HUES6 (cell line): ENCODE data around the gene KRT27.

ENCODE experiments used
- H3K27ac ChIP-seq: 2 replicates; pipeline ENCODE4 v1.7.0; 2013; ENCODE audit warnings: low read depth, mild to moderate bottlenecking, low read length, inconsistent platforms
- H3K27me3 ChIP-seq: 2 replicates; pipeline ENCODE4 v1.6.1; 2013; ENCODE audit warnings: low read length; ENCODE audit not compliant: control insufficient read depth, insufficient read depth
- H3K36me3 ChIP-seq: 2 replicates; pipeline ENCODE4 v1.6.1; 2013; ENCODE audit warnings: low read length; ENCODE audit not compliant: control insufficient read depth, insufficient read depth
- H3K4me1 ChIP-seq: 2 replicates; pipeline ENCODE4 v1.6.1; 2013; ENCODE audit warnings: low read length; ENCODE audit not compliant: control insufficient read depth, insufficient read depth
- H3K4me3 ChIP-seq: 2 replicates; pipeline ENCODE4 v1.5.1; 2013; ENCODE audit warnings: low read depth, low read length
- H3K9ac ChIP-seq: one replicate; pipeline ENCODE4 v1.6.1; 2013; ENCODE audit warnings: mild to moderate bottlenecking, low read length
- H3K9me3 ChIP-seq: 2 replicates; pipeline ENCODE4 v1.6.1; 2013; ENCODE audit warnings: low read depth, low read length; ENCODE audit not compliant: control insufficient read depth, insufficient read depth

Gene KRT27

DNA sequence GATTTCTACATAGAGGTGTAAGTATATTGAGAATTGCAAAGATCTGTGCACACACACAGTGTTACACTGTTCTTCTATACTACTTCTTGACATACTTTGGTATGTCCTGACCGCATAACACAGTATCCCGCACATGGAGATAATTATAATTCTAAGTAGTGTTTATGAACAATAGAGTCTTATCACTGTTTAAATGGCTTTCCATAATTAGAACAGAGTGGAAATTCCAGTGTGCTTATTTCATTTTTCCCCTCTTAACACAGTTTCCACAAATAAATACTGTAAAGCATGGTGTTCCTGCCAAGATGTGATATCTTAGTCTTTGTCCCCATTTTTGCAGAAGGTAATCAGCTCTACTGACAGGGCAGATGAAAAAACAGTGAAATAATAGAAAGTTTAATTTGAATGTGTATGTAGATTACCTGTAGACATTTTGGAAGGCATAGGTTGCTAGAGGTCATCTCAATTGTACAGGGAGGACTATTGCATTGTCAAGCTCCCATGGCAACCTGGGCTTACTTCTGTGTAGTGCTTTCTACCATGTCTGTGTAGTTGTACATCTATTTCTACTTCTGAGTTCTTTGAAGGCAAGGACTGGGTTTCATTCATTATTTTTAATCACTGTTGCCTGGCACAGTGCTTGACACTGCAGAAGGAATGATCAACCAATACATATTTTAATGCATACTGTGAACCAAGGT is 27.5 kb upstream of the KRT27 start:
- Histone ChIP-seq H3K36me3 (no peaks in the 10 kb centered on the region), H3K9ac (no peak overlapping the region), H3K9me3 (no peaks in the 10 kb centered on the region), H3K4me3 (no peak overlapping the region), H3K27ac (no peak overlapping the region), H3K4me1 (no peaks in the 10 kb centered on the region), H3K27me3 (peaks cover 88% of the 10 kb centered on the region)

DNA sequence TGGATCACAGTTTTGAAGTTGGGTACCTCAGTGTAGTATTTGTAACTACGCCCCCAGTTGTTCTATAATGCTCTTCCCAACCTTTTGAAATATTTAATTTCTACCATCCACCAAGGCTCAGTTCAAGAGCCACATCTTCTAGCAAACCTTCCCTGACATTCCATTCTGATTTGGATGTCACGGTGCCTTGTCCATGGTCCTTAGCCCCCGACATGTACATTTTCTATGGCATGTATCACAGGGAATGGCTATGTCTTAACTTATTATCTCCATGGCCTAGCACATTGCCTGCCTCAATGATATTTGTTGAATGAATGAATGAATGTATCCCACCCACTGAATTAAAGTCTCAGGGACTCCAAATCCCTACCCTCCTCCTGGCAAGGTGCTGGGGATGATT is 23.8 kb upstream of the KRT27 start:
- H3K4me3 ChIP-seq = no peak overlapping the region
- no peak overlapping the region for H3K9ac ChIP-seq
- H3K4me1 ChIP-seq = no peaks in the 10 kb centered on the region
- H3K27me3 ChIP-seq = peaks cover 79% of the 10 kb centered on the region
- H3K27ac ChIP-seq = no peak overlapping the region
- no peaks in the 10 kb centered on the region for H3K36me3 ChIP-seq
- no peaks in the 10 kb centered on the region for H3K9me3 ChIP-seq

DNA sequence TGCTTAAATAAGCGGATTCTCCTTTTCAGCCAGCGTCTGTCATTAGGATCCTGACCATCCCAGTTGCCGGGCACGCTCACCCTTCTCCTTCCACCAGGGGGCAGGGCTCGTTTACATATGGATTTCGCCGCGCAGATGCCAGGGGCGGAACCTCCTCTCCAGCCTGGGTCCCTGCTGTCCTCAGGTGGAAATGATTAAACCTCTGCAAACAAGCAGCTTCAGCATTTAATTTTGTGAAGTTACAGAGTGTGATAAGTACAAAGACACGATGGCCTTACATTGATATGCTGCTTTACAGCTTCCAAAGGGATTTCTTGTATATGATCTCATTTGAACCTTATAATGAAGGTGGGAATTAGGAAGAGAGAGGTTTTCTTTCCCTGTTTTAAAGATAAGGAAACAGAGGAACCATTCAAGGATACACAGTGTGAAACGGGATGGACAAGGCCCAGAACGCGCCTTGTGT is 21.3 kb upstream of the KRT27 start:
- Histone ChIP-seq H3K9me3 (no peaks in the 10 kb centered on the region), H3K27ac (no peak overlapping the region), H3K4me3 (no peak overlapping the region), H3K36me3 (no peaks in the 10 kb centered on the region), H3K4me1 (no peaks in the 10 kb centered on the region), H3K9ac (no peak overlapping the region), H3K27me3 (peaks cover 73% of the 10 kb centered on the region)

- Histone ChIP-seq H3K27me3 (peaks cover 49% of the 10 kb centered on the region), H3K9me3 (no peaks in the 10 kb centered on the region), H3K9ac (no peak overlapping the region), H3K27ac (no peak overlapping the region), H3K4me3 (no peak overlapping the region), H3K36me3 (no peaks in the 10 kb centered on the region), H3K4me1 (no peaks in the 10 kb centered on the region)
Observed at GRCh38 chr17:40801157-40801556, 18.8 kb upstream of the KRT27 start.

DNA sequence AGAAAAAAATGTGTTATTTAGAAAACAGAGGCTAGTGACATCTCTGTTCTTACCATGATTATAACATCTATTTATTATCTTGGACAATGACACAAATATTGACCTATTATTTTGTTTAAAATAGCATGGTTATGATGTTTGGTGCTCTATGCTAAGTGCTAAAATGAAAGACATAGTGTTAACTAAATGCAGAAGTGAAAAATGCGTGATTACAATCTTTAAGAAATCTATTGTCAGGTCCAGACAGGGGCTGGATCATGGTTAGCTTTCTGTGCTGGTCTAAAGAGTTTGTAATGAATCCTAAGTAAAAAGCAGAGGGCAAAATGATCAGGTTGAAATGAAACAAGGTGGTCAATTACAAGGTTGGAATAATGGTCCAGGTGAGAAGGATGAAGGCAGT is 18.0 kb upstream of the KRT27 start:
- H3K27me3 ChIP-seq = peaks cover 41% of the 10 kb centered on the region

DNA sequence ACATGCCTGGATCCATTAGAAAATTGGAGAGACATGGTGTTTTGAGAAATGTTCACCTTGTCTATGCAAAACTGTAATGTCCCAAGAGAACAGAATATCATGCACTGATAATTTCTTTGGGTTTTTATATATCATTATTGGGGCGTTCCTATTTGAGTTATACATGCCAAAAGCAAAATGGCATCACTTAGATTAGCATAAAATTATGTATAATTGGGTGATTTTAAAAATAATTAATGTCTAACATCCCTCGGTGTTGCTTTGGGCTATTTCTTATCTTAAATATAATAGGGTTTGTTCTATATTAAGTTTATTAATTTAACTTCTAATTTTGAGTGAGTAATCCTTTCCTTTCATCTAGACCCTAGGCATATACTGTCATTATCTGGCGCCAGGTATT is 17.5 kb upstream of the KRT27 start, which contains the start of gene KRT28:
Gene KRT28, minus strand, starts transcription at position 101 of the 400 bp plus-strand sequence. Its CDS starts 66 bp downstream, at position 35.
- H3K27ac ChIP-seq = no peak within 1 kb of the TSS
- H3K36me3 ChIP-seq = no peaks in the 10 kb centered on the region
- H3K9me3 ChIP-seq = no peaks in the 10 kb centered on the region
- H3K4me3 ChIP-seq = no peak within 1 kb of the TSS
- peaks cover 36% of the 10 kb centered on the region for H3K27me3 ChIP-seq
- H3K9ac ChIP-seq = no peak within 1 kb of the TSS
- no peaks in the 10 kb centered on the region for H3K4me1 ChIP-seq

More for the DNA sequence above, 18.0 kb upstream of the KRT27 start:
- Histone ChIP-seq H3K4me3 (no peak overlapping the region), H3K36me3 (no peaks in the 10 kb centered on the region), H3K9ac (no peak overlapping the region), H3K4me1 (no peaks in the 10 kb centered on the region), H3K9me3 (no peaks in the 10 kb centered on the region), H3K27ac (no peak overlapping the region)

DNA sequence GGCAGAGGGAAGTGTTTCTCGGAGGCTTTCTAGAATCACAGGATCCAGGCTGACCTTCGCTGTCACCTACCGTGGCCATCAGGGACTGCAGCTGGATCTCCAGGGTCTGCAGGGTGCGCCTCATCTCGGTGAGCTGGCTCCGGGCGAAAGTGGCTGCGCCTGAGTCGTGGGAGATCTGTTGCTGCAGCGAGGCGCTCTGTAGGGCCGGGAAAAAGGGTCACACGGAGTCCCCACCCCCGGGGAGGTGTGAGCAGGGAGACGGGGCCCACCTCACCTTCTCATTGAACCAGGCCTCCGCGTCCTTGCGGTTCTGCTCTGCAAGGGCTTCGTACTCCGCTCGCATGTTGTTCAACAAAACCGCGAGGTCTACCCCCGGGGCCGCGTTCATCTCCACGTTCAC is 14.5 kb upstream of the KRT27 start:
- Histone ChIP-seq H3K36me3 (no peaks in the 10 kb centered on the region), H3K27me3 (peaks cover 25% of the 10 kb centered on the region), H3K9ac (no peak overlapping the region), H3K27ac (no peak overlapping the region), H3K4me3 (no peak overlapping the region), H3K9me3 (no peaks in the 10 kb centered on the region), H3K4me1 (no peaks in the 10 kb centered on the region)

- H3K27ac ChIP-seq = no peak overlapping the region
- H3K36me3 ChIP-seq = no peaks in the 10 kb centered on the region
- H3K9me3 ChIP-seq = no peaks in the 10 kb centered on the region
- H3K4me1 ChIP-seq = no peaks in the 10 kb centered on the region
- H3K4me3 ChIP-seq = no peak overlapping the region
- H3K9ac ChIP-seq = no peak overlapping the region
- H3K27me3 ChIP-seq = peaks cover 8% of the 10 kb centered on the region
Observed at GRCh38 chr17:40795019-40795667, 12.8 kb upstream of the KRT27 start.

- H3K27ac ChIP-seq = no peak overlapping the region
- no peaks in the 10 kb centered on the region for H3K36me3 ChIP-seq
Observed at GRCh38 chr17:40794466-40794865, 12.1 kb upstream of the KRT27 start.

DNA sequence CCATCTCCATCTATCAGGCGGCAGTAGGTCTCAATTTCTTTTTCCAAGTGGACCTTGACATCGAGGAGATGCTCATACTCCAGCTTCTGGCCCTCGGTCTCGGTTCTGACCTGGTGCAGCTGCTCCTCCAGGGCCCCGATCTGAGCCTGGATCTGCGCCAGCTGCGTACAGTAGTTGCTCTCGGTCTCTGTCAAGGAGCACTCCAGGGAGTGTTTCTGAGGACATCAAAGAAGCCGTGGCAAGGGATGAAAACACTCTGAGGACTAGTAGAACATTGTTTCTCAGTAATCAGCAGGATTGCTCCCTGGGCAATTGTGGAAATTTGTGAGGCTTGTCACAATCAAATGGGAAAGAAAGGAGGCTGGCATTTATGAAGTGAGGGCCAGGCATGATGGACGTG is 11.5 kb upstream of the KRT27 start:
- H3K9me3 ChIP-seq = no peaks in the 10 kb centered on the region
- H3K4me3 ChIP-seq = no peak overlapping the region
- no peaks in the 10 kb centered on the region for H3K4me1 ChIP-seq
- no peaks in the 10 kb centered on the region; the same call in 1 of the 2 replicates for H3K27me3 ChIP-seq
- no peak overlapping the region for H3K9ac ChIP-seq
- no peak overlapping the region for H3K27ac ChIP-seq
- H3K36me3 ChIP-seq = no peaks in the 10 kb centered on the region

More at GRCh38 chr17:40794466-40794865, 12.1 kb upstream of the KRT27 start:
- Histone ChIP-seq H3K9me3 (no peaks in the 10 kb centered on the region), H3K4me1 (no peaks in the 10 kb centered on the region), H3K9ac (no peak overlapping the region), H3K27me3 (peaks cover 3% of the 10 kb centered on the region), H3K4me3 (no peak overlapping the region)

GRCh38 chr17:40791787-40792436 is 9.6 kb upstream of the KRT27 start:
- Histone ChIP-seq H3K9ac (no peak overlapping the region), H3K27ac (no peak overlapping the region), H3K4me3 (no peak overlapping the region), H3K36me3 (no peaks in the 10 kb centered on the region), H3K27me3 (no peaks in the 10 kb centered on the region; the same call in 1 of the 2 replicates), H3K9me3 (no peaks in the 10 kb centered on the region), H3K4me1 (no peaks in the 10 kb centered on the region)
